ENCODE measurements around the gene ODF2.
"Not testable (repeated sequence)": the region's sequence is repeated elsewhere in the genome, so short reads cannot be mapped to it uniquely, and the experiment has no call there.

DNA sequence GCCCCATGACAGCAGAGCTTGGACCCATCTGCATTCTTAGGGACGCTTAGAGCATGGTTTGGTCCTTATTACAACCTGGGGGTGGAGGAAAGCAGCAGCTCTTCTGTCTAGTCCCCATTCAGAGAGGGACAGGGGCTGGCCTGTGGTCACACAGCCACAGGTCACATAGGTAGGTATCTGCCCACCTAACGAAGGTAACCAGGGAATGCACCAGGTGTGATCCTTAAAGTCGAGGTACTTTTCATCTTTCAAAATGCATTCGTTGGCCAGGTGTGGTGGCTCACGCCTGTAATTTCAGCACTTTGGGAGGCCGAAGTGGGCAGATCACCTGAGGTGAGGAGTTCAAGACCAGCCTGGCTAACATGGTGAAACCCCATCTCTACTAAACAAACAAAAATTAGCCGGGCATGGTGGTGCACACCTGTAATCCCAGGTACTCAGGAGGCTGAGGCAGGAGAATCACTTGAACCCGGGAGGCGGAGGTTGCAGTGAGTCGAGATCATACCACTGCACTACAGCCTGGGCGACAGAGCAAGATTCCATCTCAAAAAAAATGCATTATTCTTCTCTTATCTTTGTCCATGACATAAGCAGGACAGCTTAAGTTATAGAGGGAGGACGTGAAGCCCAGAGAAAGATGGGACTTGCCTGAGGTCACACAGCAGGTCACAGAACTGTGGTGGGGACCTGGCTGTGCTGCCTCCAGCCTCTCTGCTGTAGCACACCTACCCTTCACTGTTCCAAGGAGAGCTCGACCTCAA lies 33.6 kb upstream of the ODF2 start:
- TF ChIP-seq CTCF (IDR thresholded peaks at IDR 0.05; ENCODE audit: extremely low read depth in 1 of 2, insufficient read depth in 1 of 2, low read depth in 1 of 2, low read length in 2 of 2); EZH2 (IDR thresholded peaks at IDR 0.05; ENCODE audit: borderline replicate concordance, low read depth, low read length, severe bottlenecking); POLR2A (IDR thresholded peaks at IDR 0.05; ENCODE audit: low read depth, low read length); FOS (IDR thresholded peaks at IDR 0.05; ENCODE audit: borderline replicate concordance, insufficient read depth, low read length); JUN (IDR thresholded peaks at IDR 0.05; ENCODE audit: borderline replicate concordance, insufficient read depth, insufficient read length, low read depth); POLR2AphosphoS5 (IDR thresholded peaks at IDR 0.05; ENCODE audit: insufficient read depth, low read depth, low read length); MAX (IDR thresholded peaks at IDR 0.05; ENCODE audit: insufficient read depth, insufficient read length); MYC (IDR thresholded peaks at IDR 0.05; ENCODE audit: low read depth, low read length): not testable (repeated sequence)
